Measurements from ENCODE around the gene PXMP4. TPM values are rescaled to one million over a fixed set of nuclear protein-coding genes. Genes with fewer than 3 reads are reported as not detected.

Gene PXMP4
- total RNA-seq, 1 experiment from 2014 or later, result 3.3 TPM

- TF ChIP-seq ATF3 (CRISPR knock-in tag; conservative IDR thresholded peaks at IDR 0.05) (no peak), FOXJ3 (CRISPR knock-in tag; IDR thresholded peaks at IDR 0.05; ENCODE audit: borderline replicate concordance) (no peak), E2F5 (CRISPR knock-in tag; IDR thresholded peaks at IDR 0.05) (no peak), FOXP1 (CRISPR knock-in tag; IDR thresholded peaks at IDR 0.05; ENCODE audit: borderline replicate concordance) (no peak), ZNF532 (CRISPR knock-in tag; IDR thresholded peaks at IDR 0.05; ENCODE audit: borderline replicate concordance) (no peak), CTCF (IDR thresholded peaks at IDR 0.05) (no peak), ZNF232 (CRISPR knock-in tag; IDR thresholded peaks at IDR 0.05) (no peak)
These were observed 62.4 kb downstream of the PXMP4 start (continued) for GRCh38 chr20:33657704-33658095.

- no peak overlapping the region for H3K27ac Mint-ChIP-seq
- CTCF ChIA-PET, result interaction anchor here (0.7 to 6.9 kb wide), 2 partner anchors 9 to 107 kb away, joined by 3 to 134 read pairs; partner anchors contain the start of genes ACTL10 and C20orf144
- H3K27me3 Mint-ChIP-seq (ENCODE audit: low read depth), result peaks cover 1% of the 10 kb centered on the region; the same call in 1 of the 2 replicates
- DNase-seq (ENCODE audit: low spot score) (no peak), ATAC-seq (no peak)
- peaks cover 6% of the 10 kb centered on the region for H3K36me3 Mint-ChIP-seq
- POLR2A ChIA-PET, result interaction anchor here (4.6 kb wide), 1 partner anchor 10 kb away, joined by 24 read pairs; the partner anchor contains the start of gene ACTL10
- H3K9me3 Mint-ChIP-seq, result no peaks in the 10 kb centered on the region
- H3K4me3 Mint-ChIP-seq, result no peak overlapping the region
- H3K4me1 Mint-ChIP-seq, result peaks cover 23% of the 10 kb centered on the region
- TF ChIP-seq TCF7 (CRISPR knock-in tag; IDR thresholded peaks at IDR 0.05; ENCODE audit: low read depth) (no peak), CDX4 (CRISPR knock-in tag; IDR thresholded peaks at IDR 0.05; ENCODE audit: borderline replicate concordance) (no peak), FOXP1 (CRISPR knock-in tag; IDR thresholded peaks at IDR 0.05; ENCODE audit: borderline replicate concordance) (no peak), FOXK1 (CRISPR knock-in tag; IDR thresholded peaks at IDR 0.05) (no peak), ELF4 (CRISPR knock-in tag; IDR thresholded peaks at IDR 0.05; ENCODE audit: low read depth) (no peak), SOX15 (CRISPR knock-in tag; IDR thresholded peaks at IDR 0.05) (no peak), ESRRA (CRISPR knock-in tag; IDR thresholded peaks at IDR 0.05; ENCODE audit: borderline replicate concordance) (no peak), ATF1 (CRISPR knock-in tag; IDR thresholded peaks at IDR 0.05) (no peak), RELA (CRISPR knock-in tag; IDR thresholded peaks at IDR 0.05; ENCODE audit: borderline replicate concordance) (no peak), ZNF532 (CRISPR knock-in tag; IDR thresholded peaks at IDR 0.05; ENCODE audit: borderline replicate concordance) (no peak), CTCF (IDR thresholded peaks at IDR 0.05) (no peak), ZNF232 (CRISPR knock-in tag; IDR thresholded peaks at IDR 0.05) (no peak)
- TF ChIP-seq, protein P1, sequence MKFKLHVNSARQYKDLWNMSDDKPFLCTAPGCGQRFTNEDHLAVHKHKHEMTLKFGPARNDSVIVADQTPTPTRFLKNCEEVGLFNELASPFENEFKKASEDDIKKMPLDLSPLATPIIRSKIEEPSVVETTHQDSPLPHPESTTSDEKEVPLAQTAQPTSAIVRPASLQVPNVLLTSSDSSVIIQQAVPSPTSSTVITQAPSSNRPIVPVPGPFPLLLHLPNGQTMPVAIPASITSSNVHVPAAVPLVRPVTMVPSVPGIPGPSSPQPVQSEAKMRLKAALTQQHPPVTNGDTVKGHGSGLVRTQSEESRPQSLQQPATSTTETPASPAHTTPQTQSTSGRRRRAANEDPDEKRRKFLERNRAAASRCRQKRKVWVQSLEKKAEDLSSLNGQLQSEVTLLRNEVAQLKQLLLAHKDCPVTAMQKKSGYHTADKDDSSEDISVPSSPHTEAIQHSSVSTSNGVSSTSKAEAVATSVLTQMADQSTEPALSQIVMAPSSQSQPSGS (CRISPR knock-in tag; IDR thresholded peaks at IDR 0.05; ENCODE audit: borderline replicate concordance, low read depth), result no peak
These were observed 63.1 kb downstream of the PXMP4 start for GRCh38 chr20:33656783-33657703.

All from WTC11 (cell line).